Measurements from ENCODE around the gene MFN1. TPM values are rescaled to one million over a fixed set of nuclear protein-coding genes. Genes with fewer than 3 reads are reported as not detected.

MFN1 gene
- total RNA-seq, 1 experiment from 2014 or later, result 45.2 TPM

DNA sequence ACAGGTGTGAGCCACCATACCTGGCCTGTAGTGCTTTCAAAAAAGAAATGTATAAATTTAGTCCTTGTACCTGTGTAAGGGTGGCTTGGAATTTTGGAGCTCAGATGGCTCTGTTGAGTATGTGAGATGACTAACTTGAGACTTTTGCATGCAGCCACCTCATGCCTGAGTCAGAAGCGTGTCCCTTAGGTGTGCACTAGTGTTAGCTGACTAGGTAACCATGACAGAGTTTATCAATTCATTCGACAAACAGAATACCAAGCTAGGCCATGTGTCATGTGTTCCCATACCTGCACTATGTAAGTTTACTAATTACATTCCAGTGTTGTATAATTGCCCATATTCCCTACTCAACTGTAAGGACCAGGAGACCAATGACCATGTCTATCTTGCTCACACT is 28.6 kb upstream of the MFN1 start:
- H2BK15ac ChIP-seq (ENCODE audit: low read depth, low read length), result no peak overlapping the region
- H2BK20ac ChIP-seq (ENCODE audit: low read depth, low read length, poor library complexity, severe bottlenecking), result no peak overlapping the region
- no CpG with 5 or more reads among the region's 2 CpGs for WGBS (ENCODE audit: extremely low coverage, insufficient read length, low lambda C conversion rate)

More for the DNA sequence above, 28.6 kb upstream of the MFN1 start:
- H3K79me1 ChIP-seq (ENCODE audit: insufficient read depth, low read depth, low read length, poor library complexity, severe bottlenecking), result no peaks in the 10 kb centered on the region
- H3K18ac ChIP-seq (ENCODE audit: insufficient read length, low read depth, low read length), result no peak overlapping the region
- H2BK5ac ChIP-seq (ENCODE audit: insufficient read length, low read length), result no peak overlapping the region
- no peak for DNase-seq
- no peak overlapping the region for H4K91ac ChIP-seq (ENCODE audit: insufficient read length, low read depth, low read length)
- no peak overlapping the region for H3K4ac ChIP-seq (ENCODE audit: low read depth, low read length)
- no peaks in the 10 kb centered on the region for H3K9me3 ChIP-seq (ENCODE audit: control insufficient read depth, low read depth, low read length)
- H4K5ac ChIP-seq (ENCODE audit: insufficient read length, low read depth, low read length), result no peak overlapping the region
- H3K23ac ChIP-seq (ENCODE audit: insufficient read length, low read depth, low read length), result no peak overlapping the region
- no peak overlapping the region for H3K9ac ChIP-seq (ENCODE audit: extremely low read depth, insufficient read length, low read length)
- H3K4me1 Mint-ChIP-seq, result peaks cover 11 to 13% of the 10 kb centered on the region in 2 experiments
- H3K27ac Mint-ChIP-seq, result no peak overlapping the region
- H3K14ac ChIP-seq (ENCODE audit: insufficient read depth, low read length), result no peak overlapping the region
- no peak overlapping the region for H4K8ac ChIP-seq (replicated peaks; ENCODE audit: insufficient read length, low read depth, low read length)
- no peaks in the 10 kb centered on the region for H3K4me1 ChIP-seq (ENCODE audit: insufficient read depth, low read length)
- peaks cover 13% of the 10 kb centered on the region for H3K27me3 Mint-ChIP-seq (ENCODE audit: low read depth)
- H4K20me1 ChIP-seq (ENCODE audit: control insufficient read depth, insufficient read depth, insufficient read length), result no peaks in the 10 kb centered on the region
- no peaks in the 10 kb centered on the region for H3K36me3 Mint-ChIP-seq (ENCODE audit: insufficient read depth in 1 of 3, low read depth in 3 of 3)
- no peaks in the 10 kb centered on the region for H3K9me3 Mint-ChIP-seq
- H2AK5ac ChIP-seq (ENCODE audit: insufficient read length, low read length), result no peak overlapping the region
- H2BK120ac ChIP-seq (ENCODE audit: low read depth, low read length, poor library complexity, severe bottlenecking), result no peak overlapping the region
- H3K23me2 ChIP-seq (ENCODE audit: insufficient read length, low read depth, low read length, poor library complexity, severe bottlenecking), result peaks cover 5% of the 10 kb centered on the region
- no peak overlapping the region for H2BK12ac ChIP-seq (ENCODE audit: insufficient read length, low read depth, low read length)
- no peaks in the 10 kb centered on the region; the same call in 1 of the 2 replicates for H3K79me2 ChIP-seq (ENCODE audit: insufficient read depth, low read length)
- no peak overlapping the region for H3T11ph ChIP-seq (ENCODE audit: low read length)
- H2AFZ ChIP-seq (ENCODE audit: low read length), result no peak overlapping the region
- TF ChIP-seq, protein P1, sequence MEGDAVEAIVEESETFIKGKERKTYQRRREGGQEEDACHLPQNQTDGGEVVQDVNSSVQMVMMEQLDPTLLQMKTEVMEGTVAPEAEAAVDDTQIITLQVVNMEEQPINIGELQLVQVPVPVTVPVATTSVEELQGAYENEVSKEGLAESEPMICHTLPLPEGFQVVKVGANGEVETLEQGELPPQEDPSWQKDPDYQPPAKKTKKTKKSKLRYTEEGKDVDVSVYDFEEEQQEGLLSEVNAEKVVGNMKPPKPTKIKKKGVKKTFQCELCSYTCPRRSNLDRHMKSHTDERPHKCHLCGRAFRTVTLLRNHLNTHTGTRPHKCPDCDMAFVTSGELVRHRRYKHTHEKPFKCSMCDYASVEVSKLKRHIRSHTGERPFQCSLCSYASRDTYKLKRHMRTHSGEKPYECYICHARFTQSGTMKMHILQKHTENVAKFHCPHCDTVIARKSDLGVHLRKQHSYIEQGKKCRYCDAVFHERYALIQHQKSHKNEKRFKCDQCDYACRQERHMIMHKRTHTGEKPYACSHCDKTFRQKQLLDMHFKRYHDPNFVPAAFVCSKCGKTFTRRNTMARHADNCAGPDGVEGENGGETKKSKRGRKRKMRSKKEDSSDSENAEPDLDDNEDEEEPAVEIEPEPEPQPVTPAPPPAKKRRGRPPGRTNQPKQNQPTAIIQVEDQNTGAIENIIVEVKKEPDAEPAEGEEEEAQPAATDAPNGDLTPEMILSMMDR (conservative IDR thresholded peaks at IDR 0.05), result no peak
- no peak overlapping the region for H3K4me2 ChIP-seq (ENCODE audit: insufficient read depth, insufficient read length, low read length)
- H3K27ac ChIP-seq (ENCODE audit: insufficient read length, low read depth, low read length), result no peak overlapping the region
- H3K27me3 ChIP-seq (ENCODE audit: insufficient read depth, low read length), result no peaks in the 10 kb centered on the region
- no peak overlapping the region for H3K56ac ChIP-seq (ENCODE audit: insufficient read length, low read depth, low read length)
- no peak overlapping the region for H3K4me3 Mint-ChIP-seq
